SK-N-SH treated with all-trans-retinoic acid at 6 μM for 48 hours (cell line): ENCODE results near the gene ARHGAP44.

Experiments used
- ATAC-seq: fragments of 200-7000 bp; cut with Tn5 transposase; 3 replicates; pipeline ENCODE4 v1.9.1; 2020; ENCODE audit warnings: mild to moderate bottlenecking, moderate library complexity
- ARNTL ChIP-seq: fragments of 450-650 bp; formaldehyde crosslinking; IDR thresholded peaks from 2 replicates; pipeline ENCODE4 v1.5.0; 2020; ENCODE audit warnings: low read depth, mild to moderate bottlenecking, moderate library complexity, borderline replicate concordance
- BACH2 ChIP-seq: fragments of 250-450 bp; sonication (Bioruptor Pico); IDR thresholded peaks from 2 replicates; pipeline ENCODE4 v1.9.0; 2021; ENCODE audit warnings: mild to moderate bottlenecking, borderline replicate concordance
- CREB5 ChIP-seq: fragments of 250-450 bp; sonication (Bioruptor Pico); IDR thresholded peaks from 2 replicates; pipeline ENCODE4 v1.5.1; 2020; ENCODE audit warnings: low read depth, mild to moderate bottlenecking, moderate library complexity
- CSDC2 ChIP-seq: fragments of 250-450 bp; sonication (Bioruptor Pico); IDR thresholded peaks from 2 replicates; pipeline ENCODE4 v1.5.0; 2020; ENCODE audit warnings: mild to moderate bottlenecking, moderate library complexity
- CSRNP3 ChIP-seq: fragments of 250-450 bp; sonication (Bioruptor Pico); IDR thresholded peaks from 2 replicates; pipeline ENCODE4 v1.5.1; 2021; ENCODE audit warnings: mild to moderate bottlenecking, moderate library complexity
- ESRRG ChIP-seq: fragments of 250-450 bp; sonication (Bioruptor Pico); IDR thresholded peaks from 2 replicates; pipeline ENCODE4 v1.6.1; 2021; ENCODE audit warnings: mild to moderate bottlenecking
- GLIS3 ChIP-seq: fragments of 250-450 bp; sonication (Bioruptor Pico); IDR thresholded peaks from 2 replicates; pipeline ENCODE4 v1.5.0; 2020; ENCODE audit warnings: mild to moderate bottlenecking, moderate library complexity
- ISL1 ChIP-seq: fragments of 250-450 bp; sonication (Bioruptor Pico); IDR thresholded peaks from 2 replicates; pipeline ENCODE4 v2.1.2; 2022; ENCODE audit warnings: mild to moderate bottlenecking, moderate library complexity
- OSR1 ChIP-seq: fragments of 250-450 bp; sonication (Bioruptor Pico); IDR thresholded peaks from 2 replicates; pipeline ENCODE4 v1.8.0; 2022; ENCODE audit warnings: moderate library complexity, mild to moderate bottlenecking, inconsistent platforms
- PATZ1 ChIP-seq: fragments of 250-450 bp; sonication (Bioruptor Pico); IDR thresholded peaks from 2 replicates; pipeline ENCODE4 v1.8.0; 2020; ENCODE audit warnings: mild to moderate bottlenecking, moderate library complexity, borderline replicate concordance
- POU6F1 ChIP-seq: fragments of 250-450 bp; sonication (Bioruptor Pico); IDR thresholded peaks from 2 replicates; pipeline ENCODE4 v1.8.0; 2021; ENCODE audit warnings: low read depth, mild to moderate bottlenecking, moderate library complexity, borderline replicate concordance
- PPARA ChIP-seq: fragments of 250-450 bp; sonication (Bioruptor Pico); IDR thresholded peaks from 2 replicates; pipeline ENCODE4 v1.5.0; 2020; ENCODE audit warnings: mild to moderate bottlenecking, borderline replicate concordance
- RARB ChIP-seq: fragments of 250-450 bp; sonication (Bioruptor Pico); IDR thresholded peaks from 2 replicates; pipeline ENCODE4 v1.8.0; 2021; ENCODE audit warnings: mild to moderate bottlenecking, moderate library complexity
- SNAI2 ChIP-seq: fragments of 250-450 bp; sonication (Bioruptor Pico); IDR thresholded peaks from 2 replicates; pipeline ENCODE4 v1.5.0; 2020; ENCODE audit warnings: mild to moderate bottlenecking, moderate library complexity
- TCF4 ChIP-seq: fragments of 250-450 bp; sonication (Bioruptor Pico); IDR thresholded peaks from 2 replicates; pipeline ENCODE4 v1.8.0; 2021; ENCODE audit warnings: mild to moderate bottlenecking, moderate library complexity, borderline replicate concordance
- TOX ChIP-seq: fragments of 250-450 bp; sonication (Bioruptor Pico); IDR thresholded peaks from 2 replicates; pipeline ENCODE4 v1.8.0; 2021; ENCODE audit warnings: mild to moderate bottlenecking, moderate library complexity, borderline replicate concordance
- ZC3H10 ChIP-seq: fragments of 250-450 bp; sonication (Bioruptor Pico); IDR thresholded peaks from 2 replicates; pipeline ENCODE4 v1.5.1; 2021; ENCODE audit warnings: mild to moderate bottlenecking, moderate library complexity
- ZFP3 ChIP-seq: fragments of 250-450 bp; sonication (Bioruptor Pico); IDR thresholded peaks from 2 replicates; pipeline ENCODE4 v1.5.0; 2020; ENCODE audit warnings: mild to moderate bottlenecking, moderate library complexity
- ZFP30 ChIP-seq: fragments of 450-650 bp; formaldehyde crosslinking; IDR thresholded peaks from 2 replicates; pipeline ENCODE4 v1.5.0; 2022; ENCODE audit warnings: mild to moderate bottlenecking, moderate library complexity
- ZNF565 ChIP-seq: fragments of 450-650 bp; formaldehyde crosslinking; conservative IDR thresholded peaks from 2 replicates; pipeline ENCODE4 v1.5.0; 2020; ENCODE audit warnings: low read depth, mild to moderate bottlenecking, moderate library complexity
- ZNF70 ChIP-seq: fragments of 450-650 bp; formaldehyde crosslinking; IDR thresholded peaks from 2 replicates; pipeline ENCODE4 v1.5.0; 2020; ENCODE audit warnings: mild to moderate bottlenecking, moderate library complexity
- TF ChIP-seq, protein P1 (sequence below): fragments of 250-450 bp; sonication (Bioruptor Pico); IDR thresholded peaks from 2 replicates; pipeline ENCODE4 v1.5.0; 2020; ENCODE audit warnings: mild to moderate bottlenecking, moderate library complexity

ARHGAP44 gene

GRCh38 chr17:12898110-12898509, 108.8 kb downstream of the ARHGAP44 start:
- ATAC-seq = no peak

DNA sequence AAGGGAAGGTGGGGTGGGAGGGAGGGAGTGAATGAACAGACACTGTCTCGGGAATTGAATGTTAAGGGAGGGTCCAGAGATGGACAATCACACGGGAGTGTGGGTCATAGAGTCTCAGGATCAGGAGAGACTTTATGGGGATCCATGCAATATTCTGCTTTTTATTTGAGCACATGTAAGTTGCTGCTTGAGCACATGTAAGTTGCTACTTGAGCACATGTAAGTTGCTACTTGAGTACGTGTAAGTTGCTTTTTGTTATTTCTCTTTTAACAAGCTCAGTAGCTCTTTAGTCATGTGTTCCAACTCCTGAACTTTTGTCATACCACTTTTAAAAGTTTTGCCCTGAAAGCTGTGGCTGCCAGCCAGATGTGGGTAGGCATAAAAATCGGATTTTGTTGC, 110.3 kb downstream of the ARHGAP44 start:
- TF ChIP-seq PATZ1 = no peak
- no peak for TF ChIP-seq GLIS3 (CRISPR knock-in tag)
- TF ChIP-seq PPARA (CRISPR knock-in tag) = no peak
- TF ChIP-seq TCF4 (CRISPR knock-in tag) = no peak
- no peak for TF ChIP-seq ZC3H10 (CRISPR knock-in tag)
- no peak for TF ChIP-seq ZFP30
- no peak for TF ChIP-seq ZFP3 (CRISPR knock-in tag)
- TF ChIP-seq BACH2 (CRISPR knock-in tag) = no peak
- no peak for TF ChIP-seq CREB5 (CRISPR knock-in tag)
- no peak for TF ChIP-seq RARB (CRISPR knock-in tag)
- no peak for TF ChIP-seq SNAI2 (CRISPR knock-in tag)
- TF ChIP-seq ESRRG (CRISPR knock-in tag) = no peak
- no peak for TF ChIP-seq ZNF565 (CRISPR knock-in tag)
- ATAC-seq = no peak

More at GRCh38 chr17:12898110-12898509, 108.8 kb downstream of the ARHGAP44 start:
- TF ChIP-seq, protein P1, sequence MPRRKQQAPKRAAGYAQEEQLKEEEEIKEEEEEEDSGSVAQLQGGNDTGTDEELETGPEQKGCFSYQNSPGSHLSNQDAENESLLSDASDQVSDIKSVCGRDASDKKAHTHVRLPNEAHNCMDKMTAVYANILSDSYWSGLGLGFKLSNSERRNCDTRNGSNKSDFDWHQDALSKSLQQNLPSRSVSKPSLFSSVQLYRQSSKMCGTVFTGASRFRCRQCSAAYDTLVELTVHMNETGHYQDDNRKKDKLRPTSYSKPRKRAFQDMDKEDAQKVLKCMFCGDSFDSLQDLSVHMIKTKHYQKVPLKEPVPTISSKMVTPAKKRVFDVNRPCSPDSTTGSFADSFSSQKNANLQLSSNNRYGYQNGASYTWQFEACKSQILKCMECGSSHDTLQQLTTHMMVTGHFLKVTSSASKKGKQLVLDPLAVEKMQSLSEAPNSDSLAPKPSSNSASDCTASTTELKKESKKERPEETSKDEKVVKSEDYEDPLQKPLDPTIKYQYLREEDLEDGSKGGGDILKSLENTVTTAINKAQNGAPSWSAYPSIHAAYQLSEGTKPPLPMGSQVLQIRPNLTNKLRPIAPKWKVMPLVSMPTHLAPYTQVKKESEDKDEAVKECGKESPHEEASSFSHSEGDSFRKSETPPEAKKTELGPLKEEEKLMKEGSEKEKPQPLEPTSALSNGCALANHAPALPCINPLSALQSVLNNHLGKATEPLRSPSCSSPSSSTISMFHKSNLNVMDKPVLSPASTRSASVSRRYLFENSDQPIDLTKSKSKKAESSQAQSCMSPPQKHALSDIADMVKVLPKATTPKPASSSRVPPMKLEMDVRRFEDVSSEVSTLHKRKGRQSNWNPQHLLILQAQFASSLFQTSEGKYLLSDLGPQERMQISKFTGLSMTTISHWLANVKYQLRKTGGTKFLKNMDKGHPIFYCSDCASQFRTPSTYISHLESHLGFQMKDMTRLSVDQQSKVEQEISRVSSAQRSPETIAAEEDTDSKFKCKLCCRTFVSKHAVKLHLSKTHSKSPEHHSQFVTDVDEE = no peak

GRCh38 chr17:12900474-12900873, 111.2 kb downstream of the ARHGAP44 start:
- TF ChIP-seq GLIS3 (CRISPR knock-in tag) (no peak), ARNTL (no peak), OSR1 (CRISPR knock-in tag) (no peak), SNAI2 (CRISPR knock-in tag) (no peak), PPARA (CRISPR knock-in tag) (no peak), ISL1 (CRISPR knock-in tag) (no peak), PATZ1 (no peak), RARB (CRISPR knock-in tag) (no peak), ZFP3 (CRISPR knock-in tag) (no peak), ZNF70 (CRISPR knock-in tag) (no peak), ZC3H10 (CRISPR knock-in tag) (no peak), CSRNP3 (CRISPR knock-in tag) (no peak), BACH2 (CRISPR knock-in tag) (no peak), ZFP30 (no peak), CSDC2 (CRISPR knock-in tag) (no peak), POU6F1 (CRISPR knock-in tag) (no peak), CREB5 (CRISPR knock-in tag) (no peak), TOX (CRISPR knock-in tag) (no peak)
- TF ChIP-seq, protein P1 = no peak
- no peak for ATAC-seq
